DOHH2 (cell line): ENCODE measurements around the gene PGBD5.
A peak's percentile ranks its signal among the peaks of the same experiment; 100 is the strongest.

ENCODE experiments used
- CTCF ChIP-seq: fragments of 200-600 bp; sonication (generic); IDR thresholded peaks from one replicate; pipeline ENCODE4 v1.5.1; 2014; ENCODE audit warnings: antibody characterized with exemption, mild to moderate bottlenecking, low read depth, low read length; ENCODE audit not compliant: poor library complexity, severe bottlenecking
- EZH2phosphoT487 ChIP-seq: fragments of 200-600 bp; sonication (generic); IDR thresholded peaks from 2 replicates; pipeline ENCODE4 v1.6.1; 2017; ENCODE audit warnings: borderline replicate concordance, mild to moderate bottlenecking, antibody characterized with exemption, low read length, moderate library complexity, mixed read lengths

- peak; percentile 45 for TF ChIP-seq CTCF
- TF ChIP-seq EZH2phosphoT487 = no peak
Measured at GRCh38 chr1:230268371-230269170, 157.6 kb downstream of the PGBD5 start.
